Caco-2 (cell line): ENCODE results near the gene LILRA5. TPM values are rescaled to one million over a fixed set of nuclear protein-coding genes. Genes with fewer than 3 reads are reported as not detected.

Experiments
- BruUV-seq: library from RNA; stranded (reverse); fragments of 400-500 nt; replicated peaks from 2 replicates; lab custom pipeline; 2021; lab: Mats Ljungman, UMichigan
- CTCF ChIA-PET: fragments of 300-600 bp; sonication (Branson Sonifier 250); formaldehyde crosslinking; loops from one replicate; lab custom pipeline; 2022; ENCODE audit warnings: antibody characterized with exemption; lab: Charles Lee
- POLR2A ChIA-PET: fragments of 300-600 bp; sonication (Branson Sonifier 250); formaldehyde crosslinking; loops from one replicate; lab custom pipeline; 2022; ENCODE audit warnings: antibody characterized with exemption; lab: Charles Lee
- DNase-seq, 2 experiments: peaks; one replicate each; pipeline versions ENCODE4 v3.0.0 to v3.0.0-alpha.2; 2020 to 2022
- H3K27me3 ChIP-seq: replicated peaks from 2 replicates; pipeline ENCODE4 v1.6.0; 2011; ENCODE audit warnings: low read length; ENCODE audit not compliant: control insufficient read depth, insufficient read depth
- H3K36me3 ChIP-seq: 2 replicates; pipeline ENCODE4 v1.5.1; 2011; ENCODE audit warnings: low read length; ENCODE audit not compliant: control insufficient read depth, insufficient read depth
- H3K4me1 ChIP-seq: fragments of 250-450 bp; sonication (Bioruptor Pico); 2 replicates; pipeline ENCODE4 v1.5.1; 2020; ENCODE audit warnings: mild to moderate bottlenecking
- H3K4me3 ChIP-seq: 2 replicates; pipeline ENCODE4 v1.5.1; 2011; ENCODE audit warnings: low read depth, mild to moderate bottlenecking, control low read depth, low read length
- H3K9me3 ChIP-seq: fragments of 250-450 bp; sonication (Bioruptor Pico); 2 replicates; pipeline ENCODE4 v1.5.1; 2020; ENCODE audit warnings: mild to moderate bottlenecking, moderate library complexity
- H3K27ac Mint-ChIP-seq: one replicate; pipeline ENCODE4 v1.8.0; 2022; ENCODE audit warnings: mixed read lengths; ENCODE audit not compliant: unreplicated experiment
- H3K27me3 Mint-ChIP-seq: one replicate; pipeline ENCODE4 v1.8.0; 2022; ENCODE audit warnings: mixed read lengths; ENCODE audit not compliant: insufficient read depth, unreplicated experiment
- H3K36me3 Mint-ChIP-seq: one replicate; pipeline ENCODE4 v1.8.0; 2022; ENCODE audit warnings: mild to moderate bottlenecking, mixed read lengths; ENCODE audit not compliant: insufficient read depth, unreplicated experiment
- H3K4me1 Mint-ChIP-seq: one replicate; pipeline ENCODE4 v1.8.0; 2022; ENCODE audit warnings: low read depth, mixed read lengths; ENCODE audit not compliant: unreplicated experiment
- H3K4me3 Mint-ChIP-seq: one replicate; pipeline ENCODE4 v1.8.0; 2022; ENCODE audit warnings: mild to moderate bottlenecking, moderate library complexity, mixed read lengths; ENCODE audit not compliant: unreplicated experiment
- H3K9me3 Mint-ChIP-seq: one replicate; pipeline ENCODE4 v1.8.0; 2022; ENCODE audit warnings: mixed read lengths; ENCODE audit not compliant: unreplicated experiment
- CTCF ChIP-seq, 2 experiments: fragments of 200-600 bp in 1 of 2; IDR thresholded peaks; 1 replicate in 1 of 2; 2 replicates in 1 of 2; pipeline versions ENCODE4 v1.5.1 to v1.8.0; 2011 to 2022; ENCODE audit warnings: antibody characterized with exemption in 1 of 2, control low read depth in 1 of 2, inconsistent platforms in 1 of 2, low read depth in 1 of 2, low read length in 1 of 2, mild to moderate bottlenecking in 1 of 2, moderate library complexity in 1 of 2; ENCODE audit not compliant: insufficient read depth in 1 of 2, severe bottlenecking in 1 of 2, unreplicated experiment in 1 of 2
- intact Hi-C: fragments of 100-400 bp; cut with micrococcal nuclease; formaldehyde crosslinking; loops from one replicate; pipeline ENCODE4 v1.10.0; 2022; ENCODE audit not compliant: unreplicated experiment
- total RNA-seq: library from RNA; stranded (reverse); gene quantifications from 2 replicates; pipeline ENCODE4 v1.2.3, GENCODE V29; 2022

Gene LILRA5
- total RNA-seq, 1 experiment from 2014 or later = not detected

- Mint-ChIP-seq H3K27me3 (peaks cover 16% of the 10 kb centered on the region), H3K4me3 (no peak overlapping the region), H3K4me1 (no peaks in the 10 kb centered on the region), H3K36me3 (no peaks in the 10 kb centered on the region), H3K27ac (no peak overlapping the region), H3K9me3 (no peaks in the 10 kb centered on the region)
- Histone ChIP-seq H3K27me3 (no peaks in the 10 kb centered on the region), H3K4me3 (no peak overlapping the region), H3K4me1 (no peaks in the 10 kb centered on the region), H3K9me3 (no peaks in the 10 kb centered on the region), H3K36me3 (no peaks in the 10 kb centered on the region)
- TF ChIP-seq CTCF (IDR thresholded peaks at IDR 0.05; ENCODE audit: insufficient read depth in 1 of 2, low read depth in 1 of 2, low read length in 1 of 2, severe bottlenecking in 1 of 2, unreplicated experiment in 1 of 2) = no peak
- BruUV-seq = no TSS peak
- POLR2A ChIA-PET = no interaction called here
- DNase-seq = no peak
- CTCF ChIA-PET = no interaction called here
- intact Hi-C loops = no loop called here
Observed at GRCh38 chr19:54312011-54312410, 955 bp downstream of the LILRA5 start.

GRCh38 chr19:54311486-54311885 is 1.5 kb downstream of the LILRA5 start:
- intact Hi-C loops = no loop called here
- Histone ChIP-seq H3K4me3 (no peak overlapping the region), H3K36me3 (no peaks in the 10 kb centered on the region), H3K27me3 (no peaks in the 10 kb centered on the region), H3K4me1 (no peaks in the 10 kb centered on the region), H3K9me3 (no peaks in the 10 kb centered on the region)
- TF ChIP-seq CTCF (IDR thresholded peaks at IDR 0.05; ENCODE audit: insufficient read depth in 1 of 2, low read depth in 1 of 2, low read length in 1 of 2, severe bottlenecking in 1 of 2, unreplicated experiment in 1 of 2) = no peak
- ChIA-PET POLR2A (no interaction called here), CTCF (no interaction called here)
- H3K27me3 Mint-ChIP-seq = peaks cover 16% of the 10 kb centered on the region
- no peaks in the 10 kb centered on the region for H3K36me3 Mint-ChIP-seq
- H3K27ac Mint-ChIP-seq = no peak overlapping the region
- DNase-seq = no peak
- no peak overlapping the region for H3K4me3 Mint-ChIP-seq
- H3K9me3 Mint-ChIP-seq = no peaks in the 10 kb centered on the region
- no TSS peak for BruUV-seq
- no peaks in the 10 kb centered on the region for H3K4me1 Mint-ChIP-seq

- Mint-ChIP-seq H3K36me3 (no peaks in the 10 kb centered on the region), H3K27me3 (peaks cover 16% of the 10 kb centered on the region), H3K27ac (no peak overlapping the region), H3K9me3 (no peaks in the 10 kb centered on the region), H3K4me3 (no peak overlapping the region), H3K4me1 (no peaks in the 10 kb centered on the region)
- DNase-seq = no peak
- Histone ChIP-seq H3K27me3 (no peaks in the 10 kb centered on the region), H3K4me3 (no peak overlapping the region), H3K4me1 (no peaks in the 10 kb centered on the region), H3K36me3 (no peaks in the 10 kb centered on the region), H3K9me3 (no peaks in the 10 kb centered on the region)
- BruUV-seq = no TSS peak
- POLR2A ChIA-PET = no interaction called here
- TF ChIP-seq CTCF (IDR thresholded peaks at IDR 0.05; ENCODE audit: insufficient read depth in 1 of 2, low read depth in 1 of 2, low read length in 1 of 2, severe bottlenecking in 1 of 2, unreplicated experiment in 1 of 2) = no peak
- intact Hi-C loops = no loop called here
- CTCF ChIA-PET = no interaction called here
Observed at GRCh38 chr19:54310543-54310942, 2.4 kb downstream of the LILRA5 start.
